Measurements from ENCODE around the gene SCRN1.
"Not testable (repeated sequence)": the region's sequence is repeated elsewhere in the genome, so short reads cannot be mapped to it uniquely, and the experiment has no call there.

SCRN1 gene

GRCh38 chr7:29892231-29892630 is 97.4 kb downstream of the SCRN1 start:
- Histone ChIP-seq H3K4me3 (ENCODE audit: low read length) (no peak overlapping the region), H3K4me1 (ENCODE audit: control insufficient read depth, insufficient read depth, low read length) (no peaks in the 10 kb centered on the region), H3K9ac (ENCODE audit: low read length) (no peak overlapping the region), H3K9me3 (ENCODE audit: control insufficient read depth, low read length) (no peaks in the 10 kb centered on the region), H3K27me3 (ENCODE audit: control insufficient read depth, insufficient read depth, low read length) (no peaks in the 10 kb centered on the region), H3K36me3 (ENCODE audit: control insufficient read depth, insufficient read depth, low read length) (no peaks in the 10 kb centered on the region)

GRCh38 chr7:29891766-29892165 is 97.8 kb downstream of the SCRN1 start:
- Histone ChIP-seq H3K36me3 (ENCODE audit: control insufficient read depth, insufficient read depth, low read length) (no peaks in the 10 kb centered on the region), H3K9me3 (ENCODE audit: control insufficient read depth, low read length) (no peaks in the 10 kb centered on the region), H3K9ac (ENCODE audit: low read length) (no peak overlapping the region), H3K27me3 (ENCODE audit: control insufficient read depth, insufficient read depth, low read length) (no peaks in the 10 kb centered on the region), H3K4me3 (ENCODE audit: low read length) (no peak overlapping the region), H3K4me1 (ENCODE audit: control insufficient read depth, insufficient read depth, low read length) (no peaks in the 10 kb centered on the region)

- not testable (repeated sequence) for H3K9me3 ChIP-seq (ENCODE audit: control insufficient read depth, low read length); H3K4me1 ChIP-seq (ENCODE audit: control insufficient read depth, insufficient read depth, low read length); H3K27me3 ChIP-seq (ENCODE audit: control insufficient read depth, insufficient read depth, low read length); H3K9ac ChIP-seq (ENCODE audit: low read length); H3K4me3 ChIP-seq (ENCODE audit: low read length); H3K36me3 ChIP-seq (ENCODE audit: control insufficient read depth, insufficient read depth, low read length)
Observed at GRCh38 chr7:29890786-29891185, 98.8 kb downstream of the SCRN1 start.

GRCh38 chr7:29890251-29890650 is 99.3 kb downstream of the SCRN1 start:
- Histone ChIP-seq H3K36me3 (ENCODE audit: control insufficient read depth, insufficient read depth, low read length) (no peaks in the 10 kb centered on the region), H3K4me1 (ENCODE audit: control insufficient read depth, insufficient read depth, low read length) (no peaks in the 10 kb centered on the region), H3K9me3 (ENCODE audit: control insufficient read depth, low read length) (no peaks in the 10 kb centered on the region), H3K4me3 (ENCODE audit: low read length) (no peak overlapping the region), H3K27me3 (ENCODE audit: control insufficient read depth, insufficient read depth, low read length) (no peaks in the 10 kb centered on the region), H3K9ac (ENCODE audit: low read length) (no peak overlapping the region)

- H3K4me3 ChIP-seq (ENCODE audit: low read length): no peak overlapping the region
- no peaks in the 10 kb centered on the region for H3K36me3 ChIP-seq (ENCODE audit: control insufficient read depth, insufficient read depth, low read length)
- no peaks in the 10 kb centered on the region for H3K27me3 ChIP-seq (ENCODE audit: control insufficient read depth, insufficient read depth, low read length)
- no peak overlapping the region for H3K9ac ChIP-seq (ENCODE audit: low read length)
- no peaks in the 10 kb centered on the region for H3K9me3 ChIP-seq (ENCODE audit: control insufficient read depth, low read length)
- peaks cover 5% of the 10 kb centered on the region for H3K4me1 ChIP-seq (ENCODE audit: control insufficient read depth, insufficient read depth, low read length)
Observed at GRCh38 chr7:29889288-29889687, 100.3 kb downstream of the SCRN1 start.

- Histone ChIP-seq H3K4me1 (ENCODE audit: control insufficient read depth, insufficient read depth, low read length) (peaks cover 12% of the 10 kb centered on the region), H3K27me3 (ENCODE audit: control insufficient read depth, insufficient read depth, low read length) (peaks cover 4% of the 10 kb centered on the region), H3K4me3 (ENCODE audit: low read length) (no peak overlapping the region), H3K9ac (ENCODE audit: low read length) (no peak overlapping the region), H3K9me3 (ENCODE audit: control insufficient read depth, low read length) (no peaks in the 10 kb centered on the region), H3K36me3 (ENCODE audit: control insufficient read depth, insufficient read depth, low read length) (no peaks in the 10 kb centered on the region)
Observed at GRCh38 chr7:29888006-29888405, 101.6 kb downstream of the SCRN1 start.

- Histone ChIP-seq H3K27me3 (ENCODE audit: control insufficient read depth, insufficient read depth, low read length) (peaks cover 4% of the 10 kb centered on the region), H3K36me3 (ENCODE audit: control insufficient read depth, insufficient read depth, low read length) (no peaks in the 10 kb centered on the region), H3K9me3 (ENCODE audit: control insufficient read depth, low read length) (no peaks in the 10 kb centered on the region), H3K9ac (ENCODE audit: low read length) (no peak overlapping the region), H3K4me1 (ENCODE audit: control insufficient read depth, insufficient read depth, low read length) (peaks cover 12% of the 10 kb centered on the region), H3K4me3 (ENCODE audit: low read length) (no peak overlapping the region)
Observed at GRCh38 chr7:29886827-29887226, 102.8 kb downstream of the SCRN1 start.

GRCh38 chr7:29885626-29886025 is 104.0 kb downstream of the SCRN1 start:
- H3K4me3 ChIP-seq (ENCODE audit: low read length): no peak overlapping the region
- H3K9ac ChIP-seq (ENCODE audit: low read length): no peak overlapping the region
- H3K9me3 ChIP-seq (ENCODE audit: control insufficient read depth, low read length): no peaks in the 10 kb centered on the region
- no peaks in the 10 kb centered on the region for H3K36me3 ChIP-seq (ENCODE audit: control insufficient read depth, insufficient read depth, low read length)
- peaks cover 4% of the 10 kb centered on the region for H3K27me3 ChIP-seq (ENCODE audit: control insufficient read depth, insufficient read depth, low read length)
- peaks cover 12% of the 10 kb centered on the region for H3K4me1 ChIP-seq (ENCODE audit: control insufficient read depth, insufficient read depth, low read length)

GRCh38 chr7:29884399-29885272 is 105.0 kb downstream of the SCRN1 start:
- peak overlapping the region; percentile 22 for H3K9ac ChIP-seq (ENCODE audit: low read length)
- no peaks in the 10 kb centered on the region for H3K36me3 ChIP-seq (ENCODE audit: control insufficient read depth, insufficient read depth, low read length)
- H3K9me3 ChIP-seq (ENCODE audit: control insufficient read depth, low read length): no peaks in the 10 kb centered on the region
- peaks cover 4% of the 10 kb centered on the region for H3K27me3 ChIP-seq (ENCODE audit: control insufficient read depth, insufficient read depth, low read length)
- H3K4me3 ChIP-seq (ENCODE audit: low read length): no peak overlapping the region
- peaks cover 12% of the 10 kb centered on the region for H3K4me1 ChIP-seq (ENCODE audit: control insufficient read depth, insufficient read depth, low read length)

GRCh38 chr7:29883462-29884398 is 105.9 kb downstream of the SCRN1 start:
- H3K27me3 ChIP-seq (ENCODE audit: control insufficient read depth, insufficient read depth, low read length): peaks cover 4% of the 10 kb centered on the region
- H3K4me3 ChIP-seq (ENCODE audit: low read length): no peak overlapping the region
- H3K4me1 ChIP-seq (ENCODE audit: control insufficient read depth, insufficient read depth, low read length): peaks cover 12% of the 10 kb centered on the region
- H3K9me3 ChIP-seq (ENCODE audit: control insufficient read depth, low read length): no peaks in the 10 kb centered on the region
- no peaks in the 10 kb centered on the region for H3K36me3 ChIP-seq (ENCODE audit: control insufficient read depth, insufficient read depth, low read length)
- H3K9ac ChIP-seq (ENCODE audit: low read length): peak overlapping the region; percentile 6

GRCh38 chr7:29882481-29882880 is 107.1 kb downstream of the SCRN1 start:
- H3K36me3 ChIP-seq (ENCODE audit: control insufficient read depth, insufficient read depth, low read length): no peaks in the 10 kb centered on the region
- H3K9ac ChIP-seq (ENCODE audit: low read length): no peak overlapping the region
- H3K4me1 ChIP-seq (ENCODE audit: control insufficient read depth, insufficient read depth, low read length): peaks cover 12% of the 10 kb centered on the region
- H3K27me3 ChIP-seq (ENCODE audit: control insufficient read depth, insufficient read depth, low read length): peaks cover 4% of the 10 kb centered on the region
- no peaks in the 10 kb centered on the region for H3K9me3 ChIP-seq (ENCODE audit: control insufficient read depth, low read length)
- H3K4me3 ChIP-seq (ENCODE audit: low read length): no peak overlapping the region

GRCh38 chr7:29881724-29882123 is 107.9 kb downstream of the SCRN1 start:
- H3K36me3 ChIP-seq (ENCODE audit: control insufficient read depth, insufficient read depth, low read length): no peaks in the 10 kb centered on the region
- H3K9me3 ChIP-seq (ENCODE audit: control insufficient read depth, low read length): no peaks in the 10 kb centered on the region
- H3K27me3 ChIP-seq (ENCODE audit: control insufficient read depth, insufficient read depth, low read length): peaks cover 4% of the 10 kb centered on the region
- H3K4me1 ChIP-seq (ENCODE audit: control insufficient read depth, insufficient read depth, low read length): peaks cover 12% of the 10 kb centered on the region
- H3K9ac ChIP-seq (ENCODE audit: low read length): no peak overlapping the region
- H3K4me3 ChIP-seq (ENCODE audit: low read length): no peak overlapping the region

Measured in mucosa of stomach (tissue), 1 donor.